Measurements from ENCODE around the gene PPP2R2D. TPM values are rescaled to one million over a fixed set of nuclear protein-coding genes. Genes with fewer than 3 reads are reported as not detected.

Gene PPP2R2D
- total RNA-seq, 4 donors from 2014 or later: 23.9 to 48.6 (median 36.7) TPM

GRCh38 chr10:131865223-131865917, 35.4 kb upstream of the PPP2R2D start:
- H3K4me3 ChIP-seq (ENCODE audit: low read depth, poor library complexity, severe bottlenecking): no peak overlapping the region
- WGBS, 2 donors: 74 to 76% methylated on average over 14 of the region's 14 CpGs
- DNase-seq (ENCODE audit: low spot score in 2 of 2): no peak
- intact Hi-C loops (cut with DNase I; ENCODE audit: low total_unique reads): no loop called here
- no peak for TF ChIP-seq CTCF (IDR thresholded peaks at IDR 0.05)
- no peak for TF ChIP-seq POLR2A (IDR thresholded peaks at IDR 0.05)

GRCh38 chr10:131866673-131867072, 34.1 kb upstream of the PPP2R2D start:
- no peak for DNase-seq (ENCODE audit: low spot score in 2 of 2)
- intact Hi-C loops (cut with DNase I; ENCODE audit: low total_unique reads): no loop called here
- no peak overlapping the region for H3K4me3 ChIP-seq (ENCODE audit: low read depth, poor library complexity, severe bottlenecking)
- WGBS, 2 donors: 72 to 74% methylated on average over 10 of the region's 10 CpGs
- TF ChIP-seq CTCF (IDR thresholded peaks at IDR 0.05) (no peak), POLR2A (IDR thresholded peaks at IDR 0.05) (no peak)

- intact Hi-C loops (cut with DNase I; ENCODE audit: low total_unique reads): no loop called here
- no peak for DNase-seq (ENCODE audit: low spot score in 2 of 2)
- no peak for TF ChIP-seq CTCF (IDR thresholded peaks at IDR 0.05)
- TF ChIP-seq POLR2A (IDR thresholded peaks at IDR 0.05): no peak
- 90 to 92% methylated on average over 10 of the region's 10 CpGs for WGBS, 2 donors
- no peak overlapping the region for H3K4me3 ChIP-seq (ENCODE audit: low read depth, poor library complexity, severe bottlenecking)
Observed at GRCh38 chr10:131868436-131868835, 32.4 kb upstream of the PPP2R2D start.

- no peak for DNase-seq (ENCODE audit: low spot score in 2 of 2)
- TF ChIP-seq CTCF (IDR thresholded peaks at IDR 0.05) (no peak), POLR2A (IDR thresholded peaks at IDR 0.05) (no peak)
- no peak overlapping the region for H3K4me3 ChIP-seq (ENCODE audit: low read depth, poor library complexity, severe bottlenecking)
- 89 to 91% methylated on average over 8 of the region's 8 CpGs for WGBS, 2 donors
- intact Hi-C loops (cut with DNase I; ENCODE audit: low total_unique reads): no loop called here
Observed at GRCh38 chr10:131869344-131869743, 31.5 kb upstream of the PPP2R2D start.

GRCh38 chr10:131870411-131870810, 30.4 kb upstream of the PPP2R2D start:
- TF ChIP-seq CTCF (IDR thresholded peaks at IDR 0.05) (no peak), POLR2A (IDR thresholded peaks at IDR 0.05) (no peak)
- WGBS, 2 donors: 60 to 61% methylated on average over 8 of the region's 8 CpGs
- DNase-seq (ENCODE audit: low spot score in 2 of 2): no peak
- H3K4me3 ChIP-seq (ENCODE audit: low read depth, poor library complexity, severe bottlenecking): no peak overlapping the region
- intact Hi-C loops (cut with DNase I; ENCODE audit: low total_unique reads): loop anchor here (10.0 kb wide), 1 partner anchor 1656 kb away; no protein-coding TSS in a partner anchor

Measured in lower leg skin (tissue), 4 donors.